Stimulated activated CD4-positive, alpha-beta T cell treated with anti-CD3 and anti-CD28 coated beads, TNF-alpha, amount 100 ng/mL, for 48 hours (primary cell): ENCODE measurements around the gene NPR3.

Experiments
- DNase-seq, 3 donors: peaks; one replicate each; pipeline ENCODE4 v3.0.0-alpha.2; 2020; ENCODE audit warnings: low read depth in 3 of 3

The NPR3 gene

DNA sequence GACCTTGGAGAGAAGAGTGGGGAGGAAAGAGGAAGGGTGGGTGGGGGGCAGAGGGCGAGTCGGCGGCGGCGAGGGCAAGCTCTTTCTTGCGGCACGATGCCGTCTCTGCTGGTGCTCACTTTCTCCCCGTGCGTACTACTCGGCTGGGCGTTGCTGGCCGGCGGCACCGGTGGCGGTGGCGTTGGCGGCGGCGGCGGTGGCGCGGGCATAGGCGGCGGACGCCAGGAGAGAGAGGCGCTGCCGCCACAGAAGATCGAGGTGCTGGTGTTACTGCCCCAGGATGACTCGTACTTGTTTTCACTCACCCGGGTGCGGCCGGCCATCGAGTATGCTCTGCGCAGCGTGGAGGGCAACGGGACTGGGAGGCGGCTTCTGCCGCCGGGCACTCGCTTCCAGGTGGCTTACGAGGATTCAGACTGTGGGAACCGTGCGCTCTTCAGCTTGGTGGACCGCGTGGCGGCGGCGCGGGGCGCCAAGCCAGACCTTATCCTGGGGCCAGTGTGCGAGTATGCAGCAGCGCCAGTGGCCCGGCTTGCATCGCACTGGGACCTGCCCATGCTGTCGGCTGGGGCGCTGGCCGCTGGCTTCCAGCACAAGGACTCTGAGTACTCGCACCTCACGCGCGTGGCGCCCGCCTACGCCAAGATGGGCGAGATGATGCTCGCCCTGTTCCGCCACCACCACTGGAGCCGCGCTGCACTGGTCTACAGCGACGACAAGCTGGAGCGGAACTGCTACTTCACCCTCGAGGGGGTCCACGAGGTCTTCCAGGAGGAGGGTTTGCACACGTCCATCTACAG is 760 bp downstream of the NPR3 start:
- DNase-seq = no peak

DNA sequence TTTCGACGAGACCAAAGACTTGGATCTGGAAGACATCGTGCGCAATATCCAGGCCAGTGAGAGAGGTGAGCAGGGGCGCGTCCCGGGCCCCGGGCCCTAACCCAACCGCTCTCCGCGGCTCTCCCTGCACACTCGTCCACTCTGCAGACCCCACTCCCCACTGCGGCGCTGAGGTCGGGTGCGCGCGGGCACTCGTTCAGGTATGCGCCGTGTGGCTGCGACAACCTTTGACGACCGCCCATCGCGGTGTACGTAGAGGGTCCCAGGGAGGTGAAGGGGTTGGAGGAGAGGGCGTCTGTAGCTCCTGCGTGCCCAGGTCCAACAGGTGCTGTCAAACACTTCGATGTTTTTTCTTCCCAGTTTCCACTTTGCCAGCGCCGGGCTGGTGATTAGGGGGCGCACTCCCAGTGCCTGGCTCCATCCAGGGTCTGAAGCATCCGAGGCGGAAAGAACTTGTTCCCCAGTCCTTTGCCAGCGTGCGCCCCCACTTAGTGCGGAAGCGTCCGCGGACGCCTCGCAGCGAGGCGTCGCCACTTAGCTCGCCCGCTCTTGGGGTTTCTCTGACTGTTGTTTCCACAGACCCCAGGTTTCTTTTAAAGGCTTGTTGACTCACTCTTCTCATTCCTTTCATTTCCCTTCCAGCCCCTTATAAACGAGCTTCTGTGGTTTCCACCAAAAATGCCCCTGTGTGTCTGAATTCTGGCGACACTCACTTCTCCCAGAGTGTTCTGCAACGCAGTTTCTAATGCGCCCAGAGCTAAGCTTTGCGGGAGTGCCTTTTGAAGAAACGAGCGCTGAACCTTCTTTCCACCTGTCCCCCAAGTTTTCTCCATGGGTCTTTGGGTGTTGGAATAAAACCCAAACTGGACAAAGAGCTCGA is 1.6 kb downstream of the NPR3 start:
- DNase-seq = no peak

DNA sequence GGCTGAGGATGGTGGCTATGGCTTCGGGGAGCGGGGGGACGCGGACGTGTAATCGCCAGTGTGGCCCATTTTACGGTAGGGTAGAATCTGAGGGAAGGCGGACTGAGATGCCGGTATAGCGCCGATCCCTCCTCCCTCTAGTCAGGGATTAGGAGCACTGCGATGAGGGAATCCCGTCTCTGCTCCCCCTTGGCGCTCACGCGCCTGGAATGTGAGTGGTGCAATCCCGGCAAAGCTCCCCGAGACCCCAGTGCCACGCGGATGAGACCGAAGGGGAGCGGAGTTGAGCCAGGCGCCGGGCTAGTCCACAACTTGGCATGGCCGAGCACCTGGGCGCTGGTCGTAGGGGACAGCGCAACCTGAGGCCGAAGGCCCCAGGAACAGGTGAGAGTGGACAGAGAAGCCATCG is 2.2 kb downstream of the NPR3 start:
- DNase-seq = no peak

DNA sequence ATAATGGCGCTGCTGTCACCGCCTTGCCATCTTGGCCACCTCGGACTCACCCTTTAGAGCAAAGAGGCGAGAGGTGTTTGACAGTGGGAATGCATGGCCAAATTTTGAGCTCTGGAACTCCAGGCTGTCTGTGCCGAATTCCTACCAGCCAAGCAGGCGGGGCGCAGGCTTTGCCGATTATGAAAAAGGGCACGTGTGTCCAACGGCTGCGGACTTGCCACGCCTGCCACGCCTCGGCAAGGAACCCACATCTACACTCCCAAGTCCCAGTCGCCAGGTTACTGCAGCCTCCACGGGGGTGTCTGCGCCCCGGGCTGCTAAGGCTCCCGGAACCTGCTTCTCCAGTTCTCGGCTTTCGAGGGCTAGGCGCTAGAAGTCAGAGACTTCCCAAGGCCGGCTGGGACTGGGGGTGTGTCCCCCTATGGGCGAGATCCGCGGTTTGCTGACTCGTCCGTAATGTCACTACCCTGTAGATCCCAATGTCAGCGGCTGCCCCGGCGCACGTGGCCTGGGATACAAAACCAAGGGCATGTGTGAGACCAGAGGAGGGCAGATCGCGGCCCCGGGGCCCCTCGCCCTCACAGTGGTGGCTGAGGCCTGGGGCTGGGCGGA is 2.8 kb downstream of the NPR3 start:
- no peak for DNase-seq

DNA sequence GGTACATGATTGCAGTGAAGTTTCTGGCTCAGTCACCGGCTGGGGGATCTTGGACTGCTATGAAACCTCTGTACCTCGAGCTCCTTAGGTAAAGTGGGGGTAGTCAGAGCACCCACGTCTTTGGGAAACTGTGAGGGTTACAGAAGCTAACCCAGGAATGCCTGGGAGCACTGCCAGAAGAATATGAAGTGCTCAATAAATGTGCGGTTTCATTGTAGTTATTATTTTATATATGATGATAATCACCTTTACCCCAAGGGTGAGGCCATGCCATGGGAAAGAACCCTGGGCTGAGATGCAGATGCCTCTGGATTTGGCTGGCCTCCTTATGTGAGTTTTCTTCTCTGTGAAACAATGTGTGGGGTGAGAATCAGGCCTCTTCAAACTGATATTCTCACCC is 3.7 kb downstream of the NPR3 start:
- no peak for DNase-seq

DNA sequence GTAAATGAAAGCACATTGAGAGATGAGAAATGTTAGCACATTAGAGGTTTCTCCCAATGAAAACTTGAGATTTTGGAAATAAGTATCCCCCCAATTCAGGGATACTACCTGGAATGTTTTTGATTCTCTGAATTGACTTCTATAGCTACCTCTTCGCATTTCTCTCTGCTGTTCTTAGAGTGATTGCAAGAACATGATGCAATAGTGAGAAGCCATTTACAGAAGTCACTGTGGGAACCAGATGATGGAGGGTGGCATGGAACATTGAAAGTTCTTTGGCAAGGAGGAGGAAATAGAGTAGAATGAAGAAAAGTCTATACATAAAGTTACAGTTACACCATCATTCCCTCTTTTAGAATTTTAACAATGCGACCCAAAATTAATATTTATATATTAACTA is 9.2 kb downstream of the NPR3 start:
- DNase-seq = no peak

DNA sequence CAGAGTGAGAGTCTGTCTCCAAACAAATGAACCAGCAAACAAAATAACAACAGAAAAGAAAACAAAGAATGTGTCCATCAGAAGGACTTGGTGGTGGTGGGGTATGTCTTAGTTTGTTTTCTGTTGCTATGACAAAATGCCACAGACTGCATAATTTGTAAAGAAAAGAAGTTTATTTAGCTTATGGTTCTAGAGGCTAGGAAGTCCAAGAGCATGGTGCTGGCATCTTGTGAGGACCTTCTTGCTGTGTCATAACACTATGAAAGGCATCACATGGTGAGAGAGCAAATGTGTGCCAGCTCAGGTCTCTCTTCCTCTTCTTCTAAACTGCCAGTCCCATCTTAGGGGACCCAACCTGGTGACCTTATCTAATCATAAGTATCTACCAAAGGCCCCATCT is 10.5 kb downstream of the NPR3 start:
- no peak for DNase-seq

DNA sequence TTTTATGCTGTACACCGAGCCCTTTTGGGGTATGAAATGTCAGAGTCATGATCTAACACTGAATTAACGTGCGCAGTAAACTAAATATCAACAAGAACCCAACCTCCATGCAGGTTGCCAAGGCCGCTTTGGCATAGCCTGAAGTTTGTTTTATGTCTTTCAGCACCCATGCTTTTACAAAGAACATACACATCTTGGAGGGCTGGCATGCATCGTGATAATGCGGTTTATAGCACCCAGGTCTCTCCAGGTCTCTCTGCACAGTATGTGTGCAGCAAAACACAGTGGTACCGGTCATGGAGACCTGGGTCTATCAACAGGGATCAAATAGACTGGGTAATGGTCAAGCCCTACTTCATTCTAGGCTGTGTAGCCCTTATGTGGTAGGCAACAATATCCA is 11.8 kb downstream of the NPR3 start:
- DNase-seq = no peak

DNA sequence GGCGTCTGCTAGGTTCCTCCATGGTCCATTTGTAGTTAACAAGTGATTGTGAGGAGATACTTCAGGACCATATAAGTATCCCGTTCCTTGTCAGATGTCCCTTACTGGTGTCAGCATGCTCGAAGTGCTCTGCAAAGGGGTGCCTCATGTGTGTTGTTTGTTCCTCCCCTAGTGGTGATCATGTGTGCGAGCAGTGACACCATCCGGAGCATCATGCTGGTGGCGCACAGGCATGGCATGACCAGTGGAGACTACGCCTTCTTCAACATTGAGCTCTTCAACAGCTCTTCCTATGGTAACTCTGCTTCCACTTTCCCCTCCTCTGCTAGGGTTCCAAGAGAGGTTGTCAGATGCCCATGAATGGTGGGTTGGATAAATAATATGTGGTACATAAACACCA is 13.4 kb downstream of the NPR3 start:
- DNase-seq = no peak

DNA sequence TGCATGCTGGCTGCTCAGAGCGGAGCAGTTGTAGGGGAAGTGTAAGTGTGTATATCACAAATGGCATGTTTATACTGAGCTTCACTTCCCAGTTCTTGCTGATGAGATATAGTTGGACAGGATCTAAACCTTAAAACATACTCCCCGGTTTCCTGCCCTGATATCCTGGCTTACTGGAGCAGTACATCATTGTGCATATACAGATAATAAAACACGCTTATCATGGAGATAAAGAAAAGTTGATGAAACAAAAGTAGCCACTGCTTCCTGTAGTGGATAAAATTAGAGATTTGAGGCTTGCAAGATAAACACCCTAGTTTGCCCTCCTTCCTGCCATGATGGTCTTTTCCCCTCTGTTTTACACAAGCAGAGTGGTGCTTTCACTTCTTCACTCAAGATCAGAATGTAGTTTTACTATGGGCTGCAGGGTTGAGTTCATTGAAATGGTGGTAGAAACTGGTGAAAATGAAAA is 15.0 kb downstream of the NPR3 start:
- DNase-seq = no peak

DNA sequence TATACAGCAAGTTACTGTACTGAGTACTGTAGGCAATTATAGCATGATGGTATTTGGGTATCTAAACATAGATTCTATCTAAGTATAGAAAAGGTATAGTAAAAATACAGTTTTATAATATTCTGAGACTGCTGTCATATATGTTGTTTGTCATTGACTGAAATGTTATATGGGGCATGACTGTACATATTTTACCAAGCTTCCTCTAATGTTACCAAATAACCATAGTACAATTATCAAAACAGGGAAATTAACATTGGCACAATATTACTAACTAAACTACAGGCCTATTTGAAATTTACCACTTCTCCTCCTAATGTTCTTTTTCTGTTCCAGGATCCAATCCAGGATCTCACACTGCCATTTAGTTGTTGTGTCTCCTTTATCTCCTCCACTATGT is 18.5 kb downstream of the NPR3 start:
- no peak for DNase-seq

DNA sequence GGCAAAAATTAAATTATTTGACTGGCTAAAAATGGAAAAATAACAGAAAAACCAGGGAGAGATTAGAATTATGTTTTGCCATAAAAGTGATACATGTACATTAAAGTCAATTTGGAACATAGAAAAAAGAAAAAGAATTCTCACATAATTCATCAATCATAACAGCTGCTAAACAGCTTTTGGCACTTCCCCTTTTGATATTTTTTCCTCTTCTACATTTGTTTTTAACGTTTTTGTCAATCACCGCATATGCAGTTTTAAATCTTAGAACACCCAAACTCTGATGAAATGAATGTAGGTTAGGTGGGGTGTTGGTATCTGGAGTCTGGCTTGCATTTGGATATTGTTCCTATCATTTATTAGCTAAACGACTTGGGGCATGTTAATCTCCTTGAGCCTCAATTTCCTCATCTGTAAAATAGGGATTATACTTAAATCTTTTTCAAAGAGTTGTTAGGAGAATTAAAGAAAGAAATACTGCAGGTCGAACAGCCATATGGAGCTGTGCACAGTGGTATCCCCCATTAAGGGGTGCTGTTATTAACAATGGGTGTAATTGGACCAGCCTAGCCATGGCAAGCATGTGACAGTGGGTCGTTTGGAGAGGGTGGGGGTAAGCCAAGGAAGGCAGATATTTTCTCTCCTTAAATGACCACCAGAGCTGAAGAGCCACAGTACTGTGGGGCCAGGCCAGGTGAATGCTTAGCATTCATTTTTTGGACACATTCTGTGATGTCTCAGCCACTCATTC is 22.6 kb downstream of the NPR3 start:
- DNase-seq = no peak

DNA sequence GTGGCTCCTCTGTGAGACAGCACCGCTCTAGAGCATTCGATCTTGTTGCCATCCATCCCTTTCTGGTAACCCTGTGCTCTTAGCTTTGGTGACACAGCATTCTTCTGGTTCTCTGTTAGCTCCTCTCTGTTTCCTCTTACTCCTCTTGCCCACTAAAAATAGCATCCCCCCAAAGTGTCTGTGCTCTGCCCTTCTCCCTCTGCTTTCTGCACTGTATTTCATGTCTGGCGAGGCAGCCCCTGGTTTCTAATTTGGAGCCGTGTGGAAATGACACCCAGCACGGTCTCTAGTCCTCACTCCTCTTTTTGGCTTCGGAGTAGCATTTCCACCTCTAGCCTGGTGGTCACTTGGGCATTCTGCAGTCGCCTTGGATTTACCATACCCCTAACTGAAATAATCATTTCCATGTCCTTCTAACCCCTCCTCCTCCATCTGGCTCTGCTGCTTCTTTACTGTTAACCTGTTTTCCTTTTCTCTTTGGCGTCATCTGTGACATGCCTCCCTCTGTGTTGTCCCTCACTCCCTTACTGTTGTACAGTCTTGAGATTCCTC is 23.8 kb downstream of the NPR3 start:
- no peak for DNase-seq

DNA sequence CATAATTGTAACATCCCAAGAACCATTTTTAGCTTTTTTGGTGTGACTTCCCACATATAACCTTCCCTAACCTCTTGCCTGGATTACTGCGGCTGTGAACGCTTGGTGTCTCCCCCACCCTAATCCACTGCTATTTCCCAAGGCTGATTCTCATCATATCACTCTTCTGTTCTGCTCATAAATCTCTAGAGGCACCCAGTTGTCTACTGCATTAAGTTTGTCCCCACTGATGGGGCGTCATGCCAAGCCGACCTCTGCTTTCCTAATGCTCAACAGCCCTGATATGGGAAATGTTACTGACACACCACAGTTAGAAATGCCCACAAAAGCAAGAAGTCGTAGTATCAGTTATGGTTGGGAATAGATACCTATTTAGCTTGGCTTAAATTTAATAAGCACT is 24.4 kb downstream of the NPR3 start:
- DNase-seq = no peak

DNA sequence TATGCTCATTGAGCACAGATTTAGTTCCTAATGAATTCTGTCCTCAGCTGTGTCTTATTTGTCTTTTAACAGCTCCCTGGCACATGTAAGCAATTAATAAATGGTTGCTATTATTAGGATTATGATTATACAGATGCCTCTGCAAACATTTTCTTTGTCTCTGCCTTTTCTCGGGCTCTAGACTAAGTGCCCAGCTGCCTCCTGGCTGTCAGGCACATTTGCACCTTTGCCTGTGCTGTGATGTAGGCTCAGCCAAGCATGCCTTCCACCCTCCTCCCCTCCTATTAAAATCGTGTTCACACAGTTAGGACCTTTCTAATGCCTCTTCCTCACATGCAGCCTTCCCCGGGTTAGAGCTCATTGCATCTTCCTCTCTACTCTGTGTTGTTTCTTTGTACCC is 25.7 kb downstream of the NPR3 start:
- DNase-seq = no peak

DNA sequence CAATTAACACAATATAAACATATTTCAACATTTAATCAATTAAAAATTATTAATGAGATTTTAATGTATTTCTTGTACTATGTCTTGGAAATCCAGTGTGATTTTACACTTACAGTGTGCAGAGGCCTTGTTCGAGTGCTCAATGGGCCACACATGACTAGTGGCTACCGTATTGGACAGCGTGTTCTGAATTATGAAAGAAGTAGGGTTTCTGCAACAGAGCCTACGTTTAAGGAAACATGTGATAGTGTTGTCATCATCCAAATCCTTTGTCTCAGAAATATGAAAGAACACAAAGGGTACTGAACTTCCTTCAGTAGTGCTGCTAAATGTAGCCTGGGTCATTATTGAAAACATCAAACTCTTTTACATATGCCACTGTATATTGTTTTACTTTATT is 29.5 kb downstream of the NPR3 start:
- no peak for DNase-seq

DNA sequence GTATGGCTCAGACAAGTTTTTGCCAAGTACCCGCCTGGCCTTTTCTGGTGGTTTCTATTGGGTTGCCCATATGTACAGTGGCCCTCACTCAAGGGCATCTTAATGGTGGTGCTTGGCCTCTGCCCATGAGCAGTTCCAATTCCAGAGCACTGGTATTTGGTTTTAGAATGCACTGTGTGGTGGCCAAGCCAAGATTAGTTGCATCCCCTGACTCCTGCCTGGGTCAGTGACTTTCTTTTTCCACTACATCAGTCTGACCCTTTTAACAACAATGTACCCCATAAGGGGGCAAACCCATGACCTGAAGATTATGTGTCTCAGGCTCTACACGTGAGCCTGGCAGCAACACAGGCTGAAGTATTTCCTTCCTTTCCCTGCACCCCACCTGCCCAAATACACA is 34.2 kb downstream of the NPR3 start:
- no peak for DNase-seq

DNA sequence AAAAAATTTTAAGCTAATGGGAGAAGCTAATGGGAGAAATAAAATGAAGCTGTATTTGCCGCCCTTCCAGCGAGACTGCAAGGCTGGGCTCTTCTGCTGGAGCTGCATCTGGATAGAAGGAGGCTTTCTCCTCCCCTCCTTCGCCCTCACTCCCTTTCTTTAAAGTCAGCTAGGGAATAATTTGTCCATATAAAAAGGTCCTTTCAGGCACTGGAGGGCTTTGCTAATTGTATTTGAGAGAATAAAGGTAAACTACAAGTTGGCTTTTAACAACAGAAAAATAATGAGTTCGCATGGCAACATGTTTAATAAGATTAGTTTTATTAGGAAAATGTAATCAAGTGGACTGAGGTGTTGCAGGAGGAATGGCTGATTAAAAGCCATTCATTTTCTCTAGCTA is 41.3 kb downstream of the NPR3 start:
- no peak for DNase-seq

DNA sequence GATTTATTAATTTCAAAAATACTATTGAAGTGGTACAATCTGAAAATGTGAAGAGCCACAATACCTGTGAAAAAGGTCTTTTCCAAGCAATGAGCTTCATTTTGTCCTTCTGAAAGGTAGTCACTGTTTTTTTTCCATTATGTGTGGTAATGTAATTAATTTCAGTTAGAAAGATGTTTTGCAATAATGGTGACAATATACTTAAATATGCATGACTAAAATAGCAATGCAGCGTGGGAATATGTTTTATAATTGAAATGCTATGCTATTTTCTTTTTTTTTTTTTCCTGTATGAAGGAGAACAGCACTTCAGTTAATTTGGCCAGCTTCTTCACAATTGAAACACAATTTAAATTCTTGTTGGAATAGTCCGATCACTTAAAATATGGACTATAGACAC is 41.9 kb downstream of the NPR3 start:
- DNase-seq = no peak

DNA sequence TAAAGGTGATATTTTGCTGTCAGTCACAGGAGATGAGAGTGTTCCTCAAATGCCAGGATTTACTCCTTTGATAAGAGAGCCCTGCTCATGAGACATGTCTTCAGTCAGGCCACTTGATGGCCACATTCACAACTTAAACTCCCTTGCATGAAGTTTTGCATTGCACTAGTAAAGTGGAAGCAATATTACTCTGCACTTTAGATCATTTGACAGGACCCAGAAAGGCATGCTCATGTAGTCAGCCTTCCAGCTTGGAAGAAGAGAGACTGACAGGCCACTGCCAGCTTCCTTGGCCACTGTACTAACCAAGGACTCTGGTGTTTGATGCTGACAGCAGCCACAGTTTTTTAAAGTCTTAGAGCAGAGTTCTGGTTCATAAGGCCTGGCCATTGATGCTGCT is 42.6 kb downstream of the NPR3 start:
- DNase-seq = no peak

DNA sequence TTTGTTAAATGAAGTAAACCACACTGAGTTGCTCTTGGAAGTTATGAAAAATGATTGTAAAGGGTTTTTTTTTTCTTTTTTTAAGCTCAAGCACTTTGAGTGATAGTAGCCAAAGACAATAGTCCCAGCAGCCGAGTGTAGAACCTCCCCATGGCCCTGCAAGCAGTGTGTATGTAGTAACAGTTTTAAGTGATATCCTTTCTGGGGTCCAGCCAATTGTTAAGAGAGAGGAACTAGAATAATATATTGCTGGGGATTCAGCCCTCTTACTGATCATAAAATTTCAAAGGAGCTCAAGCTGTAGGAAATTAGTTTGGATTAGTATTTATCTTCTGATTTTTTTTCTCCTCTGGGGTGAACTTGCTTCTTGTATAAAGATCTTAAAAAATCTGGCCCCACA is 43.2 kb downstream of the NPR3 start:
- DNase-seq = no peak

DNA sequence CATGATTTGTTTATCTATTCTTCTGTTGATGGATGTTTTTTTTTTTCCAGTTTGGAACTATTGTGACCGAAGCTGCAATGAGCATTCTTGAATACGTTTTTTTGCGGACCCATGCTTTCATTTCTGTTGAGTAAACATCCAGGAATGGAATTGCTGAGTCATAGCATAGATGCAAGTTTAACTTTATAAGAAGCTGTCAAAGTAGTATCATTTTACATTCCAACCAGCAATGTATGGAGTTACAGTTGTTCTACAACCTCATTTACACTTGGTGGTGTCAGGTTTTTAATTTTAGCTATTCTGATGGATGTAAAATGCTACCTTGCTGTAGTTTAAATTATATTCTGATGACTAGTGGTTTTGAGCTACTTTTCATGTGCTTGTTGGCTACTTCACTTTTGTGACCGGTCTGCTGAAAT is 49.0 kb downstream of the NPR3 start:
- no peak for DNase-seq
